Endothelial cell of umbilical vein (primary cell): ENCODE measurements around the gene TEX38. TPM values are rescaled to one million over a fixed set of nuclear protein-coding genes. Genes with fewer than 3 reads are reported as not detected.
A peak's percentile ranks its signal among the peaks of the same experiment; 100 is the strongest.

ENCODE experiments used
- BruUV-seq: library from RNA; stranded (reverse); fragments of 400-500 nt; replicated peaks from 2 replicates; lab custom pipeline; 2021; lab: Mats Ljungman, UMichigan
- CTCF ChIA-PET: fragments of 300-600, 350-600 bp; sonication (Branson Sonifier 250); formaldehyde crosslinking; loops from one replicate; lab custom pipeline; 2021; ENCODE audit warnings: antibody characterized with exemption, inconsistent platforms; lab: Charles Lee
- POLR2A ChIA-PET: fragments of 300-600, 350-600 bp; sonication (Branson Sonifier 250); formaldehyde crosslinking; loops from one replicate; lab custom pipeline; 2021; ENCODE audit warnings: antibody characterized with exemption, inconsistent platforms; lab: Charles Lee
- DNase-seq: peaks from one replicate; pipeline ENCODE4 v3.0.0-alpha.2; 2011; ENCODE audit warnings: low read depth, low spot score
- FAIRE-seq: peaks from 2 replicates; lab custom pipeline; 2011; peaks lifted over from hg19 to GRCh38; lab: Jason Lieb, UNC
- H2AFZ ChIP-seq: 2 replicates; pipeline ENCODE4 v1.6.0; 2012; ENCODE audit warnings: low read depth, low read length, control low read depth, inconsistent platforms
- H3K27ac ChIP-seq: 2 replicates; pipeline ENCODE4 v1.5.1; 2011; ENCODE audit warnings: low read depth, mild to moderate bottlenecking, control low read depth, low read length, moderate library complexity; ENCODE audit not compliant: insufficient read depth
- H3K27me3 ChIP-seq, 2 experiments: 2 replicates each; pipeline versions ENCODE4 v1.6.0 to v1.6.1; 2011; ENCODE audit warnings: low read length in 2 of 2, mixed read lengths in 1 of 2; ENCODE audit not compliant: control insufficient read depth in 2 of 2, insufficient read depth in 2 of 2
- H3K36me3 ChIP-seq, 2 experiments: 2 replicates in 1 of 2; 3 replicates in 1 of 2; pipeline ENCODE4 v1.5.1; 2011; ENCODE audit warnings: low read length in 2 of 2, mild to moderate bottlenecking in 1 of 2, moderate library complexity in 1 of 2; ENCODE audit not compliant: control insufficient read depth in 2 of 2, insufficient read depth in 2 of 2; ENCODE audit errors: extremely low read depth in 1 of 2
- H3K4me1 ChIP-seq: 3 replicates; pipeline ENCODE4 v1.5.1; 2011; ENCODE audit warnings: mild to moderate bottlenecking, low read length; ENCODE audit not compliant: control insufficient read depth, insufficient read depth; ENCODE audit errors: extremely low read depth
- H3K4me2 ChIP-seq: 2 replicates; pipeline ENCODE4 v1.6.1; 2011; ENCODE audit warnings: low read length, control low read depth, mixed read lengths; ENCODE audit not compliant: insufficient read depth
- H3K4me3 ChIP-seq, 3 experiments: fragments of 200-600 bp in 1 of 3; sonication (generic), shearing (Covaris generic) in 1 of 3; replicated peaks in 1 of 3; 2 replicates each; pipeline ENCODE4 v1.5.1; 2011 to 2016; ENCODE audit warnings: control low read depth in 3 of 3, low read length in 3 of 3, mild to moderate bottlenecking in 2 of 3, inconsistent platforms in 1 of 3, low read depth in 1 of 3, moderate library complexity in 1 of 3; ENCODE audit not compliant: insufficient read depth in 1 of 3
- H3K79me2 ChIP-seq: 2 replicates; pipeline ENCODE4 v1.6.0; 2012; ENCODE audit warnings: low read length, inconsistent platforms; ENCODE audit not compliant: control insufficient read depth, insufficient read depth
- H3K9ac ChIP-seq: replicated peaks from 2 replicates; pipeline ENCODE3; 2011; ENCODE audit warnings: low read length, control low read depth; ENCODE audit not compliant: insufficient read depth; ENCODE audit errors: extremely low read depth
- H3K9me1 ChIP-seq: replicated peaks from 3 replicates; pipeline ENCODE4 v1.6.0; 2011; ENCODE audit warnings: mild to moderate bottlenecking, low read length; ENCODE audit not compliant: control insufficient read depth, insufficient read depth; ENCODE audit errors: extremely low read depth
- H3K9me3 ChIP-seq: replicated peaks from 2 replicates; pipeline ENCODE4 v1.5.1; 2012; ENCODE audit warnings: low read length, inconsistent platforms; ENCODE audit not compliant: control insufficient read depth, insufficient read depth
- H4K20me1 ChIP-seq: replicated peaks from 2 replicates; pipeline ENCODE3; 2011; ENCODE audit warnings: mild to moderate bottlenecking, low read length; ENCODE audit not compliant: control insufficient read depth, insufficient read depth; ENCODE audit errors: extremely low read depth
- CTCF ChIP-seq, 2 donors: IDR thresholded peaks; 1 replicate in 1 of 2; 2 replicates in 1 of 2; pipeline ENCODE4 v1.5.1; 2011; ENCODE audit warnings: low read length in 2 of 2, mild to moderate bottlenecking in 2 of 2, moderate library complexity in 2 of 2, control low read depth in 1 of 2, inconsistent platforms in 1 of 2, low read depth in 1 of 2; ENCODE audit not compliant: insufficient read depth in 1 of 2; ENCODE audit errors: extremely low read depth in 1 of 2
- EZH2 ChIP-seq: IDR thresholded peaks from 2 replicates; pipeline ENCODE4 v1.6.1; 2012; ENCODE audit warnings: borderline replicate concordance, low read depth, mild to moderate bottlenecking, moderate library complexity, low read length, inconsistent platforms; ENCODE audit not compliant: severe bottlenecking
- FOS ChIP-seq: IDR thresholded peaks from 2 replicates; pipeline ENCODE4 v1.6.1; 2011; ENCODE audit warnings: mild to moderate bottlenecking, low read length, moderate library complexity, borderline replicate concordance; ENCODE audit not compliant: insufficient read depth
- GATA2 ChIP-seq: IDR thresholded peaks from 2 replicates; pipeline ENCODE4 v1.7.0; 2011; ENCODE audit warnings: low read depth, mild to moderate bottlenecking, moderate library complexity, mixed read lengths, low read length; ENCODE audit not compliant: insufficient read length, insufficient read depth
- JUN ChIP-seq: IDR thresholded peaks from 2 replicates; pipeline ENCODE4 v1.6.1; 2011; ENCODE audit warnings: borderline replicate concordance, low read depth; ENCODE audit not compliant: insufficient read length, insufficient read depth
- MAX ChIP-seq: IDR thresholded peaks from 2 replicates; pipeline ENCODE4 v1.6.1; 2011; ENCODE audit not compliant: insufficient read depth, insufficient read length
- MYC ChIP-seq: IDR thresholded peaks from one replicate; pipeline ENCODE4 v1.6.1; 2011; ENCODE audit warnings: mild to moderate bottlenecking, low read depth, low read length
- POLR2A ChIP-seq: IDR thresholded peaks from 2 replicates; pipeline ENCODE4 v1.6.1; 2012; ENCODE audit warnings: low read depth, mild to moderate bottlenecking, control low read depth, low read length
- POLR2AphosphoS5 ChIP-seq: IDR thresholded peaks from 2 replicates; pipeline ENCODE4 v1.6.1; 2012; ENCODE audit warnings: low read depth, mild to moderate bottlenecking, control low read depth, low read length, moderate library complexity; ENCODE audit not compliant: insufficient read depth
- dilution Hi-C: fragments of 300-500 bp; cut with MboI; formaldehyde crosslinking; loops from one replicate; pipeline ENCODE4 v1.15.0; 2019; ENCODE audit warnings: low sequenced_read_pairs; ENCODE audit not compliant: extremely low pct_ligation_motif_present
- intact Hi-C: fragments of 100-400 bp; cut with micrococcal nuclease; formaldehyde crosslinking; loops from one replicate; pipeline ENCODE4 v1.10.0; 2022
- polyA plus RNA-seq, 4 experiments: library from polyadenylated mRNA; depleted of rRNA in 3 of 4; stranded (reverse) in 3 of 4; unstranded in 1 of 4; fragments of >200 nt; gene quantifications; 2 replicates each; pipeline versions ENCODE4 v1.2.1 to v1.2.3, GENCODE V29; 2011 to 2012; ENCODE audit warnings: missing spikeins in 1 of 4
- total RNA-seq: library from RNA; stranded (reverse); gene quantifications from 2 replicates; pipeline ENCODE4 v1.2.3, GENCODE V29; 2021

TEX38 gene
- total and polyA plus RNA-seq, 2 donors (not counting 3 experiments of a cell fraction or from before 2014, with no cell fraction given), result not detected

GRCh38 chr1:46643368-46643775 lies 28.3 kb upstream of the TEX38 start:
- POLR2A ChIA-PET, result no interaction called here
- no peaks in the 10 kb centered on the region for H3K4me1 ChIP-seq
- BruUV-seq, result no TSS peak
- FAIRE-seq (no peak), DNase-seq (peak; percentile 54)
- H3K9me1 ChIP-seq, result no peaks in the 10 kb centered on the region
- CTCF ChIA-PET, result interaction anchor here (1.3 kb wide), 1 partner anchor 9 kb away, joined by 6 read pairs; no protein-coding TSS in a partner anchor
- H3K36me3 ChIP-seq, result peaks cover 0 to 3% of the 10 kb centered on the region in 2 experiments
- H3K4me3 ChIP-seq, result no peak overlapping the region
- no peaks in the 10 kb centered on the region for H4K20me1 ChIP-seq
- no peak overlapping the region for H3K27ac ChIP-seq
- H3K9ac ChIP-seq, result no peak overlapping the region
- no peak overlapping the region for H2AFZ ChIP-seq
- dilution Hi-C loops (no loop called here), intact Hi-C loops (no loop called here)
- no peaks in the 10 kb centered on the region for H3K27me3 ChIP-seq
- H3K79me2 ChIP-seq, result no peaks in the 10 kb centered on the region
- no peak overlapping the region for H3K4me2 ChIP-seq
- H3K9me3 ChIP-seq, result no peaks in the 10 kb centered on the region
- TF ChIP-seq POLR2AphosphoS5, result no peak
- no peak for TF ChIP-seq POLR2A
- TF ChIP-seq JUN, result no peak
- TF ChIP-seq GATA2, result no peak
- no peak for TF ChIP-seq MAX
- no peak for TF ChIP-seq CTCF (IDR thresholded peaks at IDR 0.05; ENCODE audit: extremely low read depth in 1 of 2, insufficient read depth in 1 of 2, low read depth in 1 of 2, low read length in 2 of 2)
- no peak for TF ChIP-seq MYC
- TF ChIP-seq FOS, result no peak
- no peak for TF ChIP-seq EZH2
